GM11168 (cell line): ENCODE measurements around the gene LAMA5.

Source experiments
- in situ Hi-C: fragments of 300-500 bp; cut with MboI; formaldehyde crosslinking; loops from one replicate; pipeline ENCODE4 v1.12.0; 2022; ENCODE audit warnings: low sequenced_read_pairs; ENCODE audit not compliant: unreplicated experiment

Gene LAMA5

GRCh38 chr20:62367136-62367632, at the start of gene LAMA5:
TSS of gene LAMA5 (minus strand) at chr20:62367312. CDS start at chr20:62367245, 67 bp downstream.
- in situ Hi-C loops: no loop called here

- in situ Hi-C loops: no loop called here
Measured at GRCh38 chr20:62415354-62416111, 48.4 kb upstream of the LAMA5 start.

GRCh38 chr20:62413896-62414481, 46.9 kb upstream of the LAMA5 start:
- in situ Hi-C loops: no loop called here

- in situ Hi-C loops: no loop called here
Measured at GRCh38 chr20:62413025-62413570, 46.0 kb upstream of the LAMA5 start.

- in situ Hi-C loops: no loop called here
Measured at GRCh38 chr20:62412194-62413024, 45.3 kb upstream of the LAMA5 start.

- in situ Hi-C loops: no loop called here
Measured at GRCh38 chr20:62411479-62412193, 44.5 kb upstream of the LAMA5 start.

GRCh38 chr20:62410746-62411478, 43.8 kb upstream of the LAMA5 start:
- in situ Hi-C loops: no loop called here

GRCh38 chr20:62409931-62410745, 43.0 kb upstream of the LAMA5 start:
- in situ Hi-C loops: no loop called here

GRCh38 chr20:62409086-62409853, 42.2 kb upstream of the LAMA5 start:
- in situ Hi-C loops: no loop called here

GRCh38 chr20:62408640-62409039, 41.5 kb upstream of the LAMA5 start:
- in situ Hi-C loops: no loop called here

GRCh38 chr20:62408055-62408454, 40.9 kb upstream of the LAMA5 start:
- in situ Hi-C loops: no loop called here

- in situ Hi-C loops: no loop called here
Measured at GRCh38 chr20:62407221-62407992, 40.3 kb upstream of the LAMA5 start, which contains the start of gene CABLES2. TSS of gene CABLES2 (minus strand) at chr20:62407285. CDS start at chr20:62407276, 9 bp downstream.

- in situ Hi-C loops: no loop called here
Measured at GRCh38 chr20:62406635-62407176, 39.6 kb upstream of the LAMA5 start.

- in situ Hi-C loops: no loop called here
Measured at GRCh38 chr20:62405981-62406513, 38.9 kb upstream of the LAMA5 start.

- in situ Hi-C loops: no loop called here
Measured at GRCh38 chr20:62405108-62405980, 38.2 kb upstream of the LAMA5 start.

- in situ Hi-C loops: no loop called here
Measured at GRCh38 chr20:62404761-62405107, 37.6 kb upstream of the LAMA5 start.
